ACC112 (cell line): ENCODE results near the gene YIF1A.

Experiments used
- H2AFZ ChIP-seq: fragments of 200-600 bp; sonication (generic); one replicate; pipeline ENCODE4 v1.6.0; 2017; ENCODE audit warnings: antibody characterized with exemption, low read length; ENCODE audit not compliant: unreplicated experiment
- H3K27ac ChIP-seq: fragments of 200-600 bp; sonication (generic); 2 replicates; pipeline ENCODE4 v1.5.1; 2014; ENCODE audit warnings: low read depth, mild to moderate bottlenecking, antibody characterized with exemption, low read length, moderate library complexity
- H3K27me3 ChIP-seq: fragments of 200-600 bp; sonication (generic); 2 replicates; pipeline ENCODE4 v1.6.1; 2014; ENCODE audit warnings: mild to moderate bottlenecking, antibody characterized with exemption, low read length, moderate library complexity, mixed read lengths; ENCODE audit not compliant: insufficient read depth
- H3K36me3 ChIP-seq: fragments of 200-600 bp; sonication (generic); 2 replicates; pipeline ENCODE4 v1.6.1; 2016; ENCODE audit warnings: mild to moderate bottlenecking, antibody characterized with exemption, low read length, moderate library complexity, mixed read lengths; ENCODE audit not compliant: insufficient read depth
- H3K4me1 ChIP-seq: fragments of 200-600 bp; sonication (generic); one replicate; pipeline ENCODE4 v1.6.1; 2016; ENCODE audit warnings: low read length, mixed read lengths; ENCODE audit not compliant: insufficient read depth, unreplicated experiment, control insufficient read depth
- H3K4me3 ChIP-seq: fragments of 200-600 bp; sonication (generic); 2 replicates; pipeline ENCODE4 v1.5.1; 2014; ENCODE audit warnings: mild to moderate bottlenecking, low read depth, low read length
- H3K79me2 ChIP-seq: fragments of 200-600 bp; sonication (generic); one replicate; pipeline ENCODE4 v1.6.0; 2016; ENCODE audit warnings: low read length; ENCODE audit not compliant: control insufficient read depth, unreplicated experiment, insufficient read depth

Gene YIF1A

DNA sequence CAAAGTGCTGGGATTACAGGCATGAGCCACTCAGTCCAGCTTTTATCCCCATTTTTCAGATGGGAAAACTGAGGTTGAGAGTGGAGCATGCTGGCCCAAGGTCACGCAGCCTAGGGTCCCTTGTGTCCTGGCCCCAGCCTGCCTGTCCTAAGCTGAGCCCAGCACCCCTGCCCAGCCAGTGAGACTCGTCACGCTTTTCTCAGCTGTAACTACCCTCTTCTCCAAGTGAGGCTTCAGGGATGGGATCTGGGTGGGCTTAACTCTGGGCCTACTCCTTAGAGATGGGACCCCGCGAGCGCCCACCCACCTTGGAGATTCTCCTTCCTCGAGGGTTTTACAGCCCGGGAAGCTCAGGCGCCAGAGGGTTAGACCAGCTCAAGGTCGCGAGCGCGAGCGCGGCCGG, 2.4 kb upstream of the YIF1A start:
- peaks cover 27% of the 10 kb centered on the region for H3K27me3 ChIP-seq
- H3K4me3 ChIP-seq: no peak overlapping the region
- no peak overlapping the region for H2AFZ ChIP-seq
- peaks cover 15% of the 10 kb centered on the region for H3K4me1 ChIP-seq
- peaks cover 21% of the 10 kb centered on the region for H3K79me2 ChIP-seq
- no peak overlapping the region for H3K27ac ChIP-seq
- H3K36me3 ChIP-seq: no peaks in the 10 kb centered on the region

- H3K4me1 ChIP-seq: peaks cover 15% of the 10 kb centered on the region
- H3K4me3 ChIP-seq: peak overlapping the region; percentile 76
- no peak overlapping the region for H3K27ac ChIP-seq
- peaks cover 27% of the 10 kb centered on the region for H3K27me3 ChIP-seq
- no peak overlapping the region for H2AFZ ChIP-seq
- peaks cover 21% of the 10 kb centered on the region for H3K79me2 ChIP-seq
- no peaks in the 10 kb centered on the region for H3K36me3 ChIP-seq
Measured at GRCh38 chr11:66290330-66290621, 1.3 kb upstream of the YIF1A start.

- peaks cover 21% of the 10 kb centered on the region for H3K79me2 ChIP-seq
- no peaks in the 10 kb centered on the region for H3K36me3 ChIP-seq
- H3K4me3 ChIP-seq: peak overlapping the region; percentile 76
- peak overlapping the region; percentile 85 for H3K27ac ChIP-seq
- no peak overlapping the region for H2AFZ ChIP-seq
- H3K4me1 ChIP-seq: peaks cover 15% of the 10 kb centered on the region
- peaks cover 27% of the 10 kb centered on the region for H3K27me3 ChIP-seq
Measured at GRCh38 chr11:66289548-66290329, 796 bp upstream of the YIF1A start.

DNA sequence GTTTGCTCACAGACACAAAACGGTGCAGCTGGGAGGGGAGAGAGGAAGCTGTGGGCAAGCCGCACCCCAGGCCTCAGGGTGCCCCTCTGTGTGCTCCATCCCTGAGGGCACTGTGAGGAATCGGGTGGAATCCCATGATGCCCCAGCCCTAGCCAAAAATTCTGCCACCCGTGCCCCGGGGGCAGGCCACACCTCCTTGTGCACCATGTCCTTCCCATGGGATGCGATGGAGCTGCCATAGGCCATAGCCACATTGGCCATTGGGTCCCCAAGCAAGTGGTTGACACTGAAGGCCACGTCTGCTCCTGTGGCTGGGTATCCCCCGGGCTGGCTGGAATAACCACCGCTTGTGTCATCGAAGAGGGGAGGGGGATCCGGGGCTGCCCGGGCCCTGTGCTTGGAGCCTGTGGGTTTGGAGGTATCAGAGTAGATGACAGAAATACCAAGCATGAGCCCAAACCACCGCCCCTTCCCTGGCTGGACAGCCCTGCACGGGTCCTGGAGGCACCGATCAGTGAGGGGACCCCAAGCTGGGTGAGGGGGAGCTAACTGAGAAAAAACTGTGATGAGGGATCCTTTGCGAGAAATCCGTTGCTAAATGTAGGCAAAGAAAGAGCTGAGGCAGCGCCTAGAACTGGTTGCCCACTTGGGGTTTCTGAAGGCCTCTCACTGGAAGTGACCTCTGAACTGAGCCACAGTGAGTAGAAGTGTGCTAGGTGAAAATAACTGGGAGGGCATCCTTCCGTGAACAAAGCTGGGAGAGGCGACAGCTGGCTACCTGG, 863 bp downstream of the YIF1A start:
- Histone ChIP-seq H3K27me3 (peaks cover 24% of the 10 kb centered on the region), H2AFZ (no peak overlapping the region), H3K36me3 (no peaks in the 10 kb centered on the region), H3K4me1 (peaks cover 15% of the 10 kb centered on the region), H3K4me3 (peak overlapping the region; percentile 76), H3K79me2 (peaks cover 21% of the 10 kb centered on the region), H3K27ac (peak overlapping the region; percentile 76)

DNA sequence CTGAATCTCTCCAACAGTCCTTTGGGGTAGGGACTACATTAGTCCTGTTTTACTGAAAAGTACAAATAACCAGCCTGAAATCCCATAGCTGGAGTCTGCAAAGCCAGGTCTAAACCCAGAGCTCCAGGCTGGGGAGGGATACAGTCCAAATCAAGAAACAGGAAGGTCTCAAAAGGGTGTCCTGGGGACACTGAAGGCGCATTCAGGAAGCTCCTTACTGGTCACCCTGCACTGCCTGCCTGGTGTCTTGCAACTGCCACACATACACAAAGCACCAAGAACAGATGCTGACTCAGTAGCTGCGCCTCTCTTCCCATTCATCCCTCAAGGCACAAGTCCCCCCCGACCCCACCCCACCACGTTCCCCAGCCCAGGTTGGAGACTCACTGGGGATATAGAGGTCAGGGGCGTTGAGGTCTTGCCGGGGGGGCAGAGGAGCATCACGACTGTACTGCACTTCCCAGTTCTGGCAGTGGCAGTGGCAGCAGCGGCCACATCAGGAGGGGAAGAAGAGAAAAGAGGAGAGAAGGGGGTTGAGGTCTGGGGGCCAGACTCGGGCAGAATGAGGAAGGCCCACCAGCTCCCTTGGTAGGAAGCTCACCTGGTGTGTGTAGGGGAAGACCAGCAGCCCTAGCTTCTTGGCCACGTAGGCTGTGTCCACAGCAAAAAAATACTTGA, 1.6 kb downstream of the YIF1A start:
- H2AFZ ChIP-seq: no peak overlapping the region

GRCh38 chr11:66286699-66287098, 2.2 kb downstream of the YIF1A start:
- Histone ChIP-seq H3K27ac (no peak overlapping the region), H2AFZ (no peak overlapping the region)

More for the DNA sequence above, 1.6 kb downstream of the YIF1A start:
- Histone ChIP-seq H3K79me2 (peaks cover 21% of the 10 kb centered on the region), H3K4me3 (peak overlapping the region; percentile 76), H3K4me1 (peaks cover 15% of the 10 kb centered on the region), H3K27ac (no peak overlapping the region), H3K27me3 (peaks cover 17% of the 10 kb centered on the region), H3K36me3 (no peaks in the 10 kb centered on the region)

GRCh38 chr11:66285250-66285947, 3.5 kb downstream of the YIF1A start:
- Histone ChIP-seq H3K4me1 (peaks cover 15% of the 10 kb centered on the region), H3K36me3 (no peaks in the 10 kb centered on the region), H2AFZ (no peak overlapping the region), H3K27ac (no peak overlapping the region), H3K27me3 (no peaks in the 10 kb centered on the region), H3K79me2 (peaks cover 21% of the 10 kb centered on the region), H3K4me3 (no peak overlapping the region)

More at GRCh38 chr11:66286699-66287098, 2.2 kb downstream of the YIF1A start:
- peaks cover 15% of the 10 kb centered on the region for H3K4me1 ChIP-seq
- H3K4me3 ChIP-seq: no peak overlapping the region
- peaks cover 10% of the 10 kb centered on the region for H3K27me3 ChIP-seq
- peaks cover 21% of the 10 kb centered on the region for H3K79me2 ChIP-seq
- no peaks in the 10 kb centered on the region for H3K36me3 ChIP-seq

DNA sequence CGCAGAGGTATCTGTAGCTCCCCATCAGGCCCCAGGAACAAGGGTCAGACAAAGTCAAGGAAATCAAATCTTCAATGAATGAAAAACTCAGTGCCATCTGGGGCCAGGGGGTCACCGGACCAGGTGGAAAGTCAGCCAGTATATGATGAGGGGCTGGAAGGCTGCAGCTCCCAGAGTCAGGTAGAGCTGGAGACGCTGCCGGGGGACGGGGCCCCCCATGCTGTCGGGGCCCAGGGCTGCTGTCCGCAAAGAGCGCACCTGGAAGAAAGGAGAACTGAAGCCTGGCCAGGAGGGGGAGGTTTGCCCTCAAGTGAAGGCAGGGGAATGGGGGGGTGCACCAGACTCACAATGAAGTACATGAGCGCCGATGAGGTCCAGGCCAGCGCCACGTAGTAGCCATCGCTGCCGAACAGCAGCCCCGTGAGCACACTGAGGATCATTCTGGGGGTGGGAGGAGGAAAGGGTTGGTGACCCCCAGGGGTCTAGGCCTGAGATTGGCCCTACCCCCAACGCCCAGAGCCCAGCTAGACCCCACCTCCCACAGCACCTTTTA, 4.3 kb downstream of the YIF1A start:
- Histone ChIP-seq H3K4me1 (peaks cover 8% of the 10 kb centered on the region), H3K27me3 (no peaks in the 10 kb centered on the region), H2AFZ (no peak overlapping the region), H3K79me2 (peaks cover 21% of the 10 kb centered on the region), H3K36me3 (no peaks in the 10 kb centered on the region), H3K27ac (no peak overlapping the region), H3K4me3 (no peak overlapping the region)

DNA sequence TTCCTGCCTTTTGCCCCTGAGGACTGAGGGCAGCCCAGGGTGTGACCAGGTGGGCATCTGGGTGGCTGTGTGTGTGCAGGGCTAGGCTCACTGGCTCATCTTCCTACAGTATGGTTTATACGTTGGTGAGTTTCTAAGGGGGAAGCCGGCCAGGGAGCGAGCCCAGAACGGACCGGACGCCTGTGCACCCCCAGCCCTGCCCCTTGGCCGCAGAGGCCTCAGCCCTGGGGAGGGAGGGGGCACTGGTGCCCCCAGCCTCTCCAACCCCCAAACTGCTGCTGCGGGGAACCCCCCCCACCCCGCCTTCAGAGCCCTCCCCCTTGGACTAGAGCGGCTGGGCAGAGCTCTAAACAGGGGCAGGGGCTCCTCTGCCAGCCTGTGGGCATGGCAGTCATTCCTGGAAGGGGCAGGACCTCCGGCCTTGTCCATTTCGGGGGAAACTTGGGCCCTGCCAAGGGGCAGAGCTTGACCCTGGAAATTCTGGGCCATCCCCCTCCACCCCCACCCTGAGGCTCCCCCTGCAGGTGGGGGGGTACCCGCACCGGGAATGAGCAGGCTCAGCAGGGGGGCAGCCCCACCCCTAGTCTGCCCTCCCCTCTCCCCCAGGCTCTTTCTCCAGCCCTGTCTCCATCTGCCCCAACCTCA, 5.4 kb downstream of the YIF1A start:
- peaks cover 20% of the 10 kb centered on the region for H3K79me2 ChIP-seq
- no peaks in the 10 kb centered on the region; the same call in 1 of the 2 replicates for H3K27me3 ChIP-seq
- no peak overlapping the region for H2AFZ ChIP-seq
- no peak overlapping the region for H3K4me3 ChIP-seq
- no peak overlapping the region for H3K27ac ChIP-seq
- peaks cover 8% of the 10 kb centered on the region for H3K4me1 ChIP-seq
- no peaks in the 10 kb centered on the region for H3K36me3 ChIP-seq
